Measurements from ENCODE around the gene AIDA.

Gene AIDA

DNA sequence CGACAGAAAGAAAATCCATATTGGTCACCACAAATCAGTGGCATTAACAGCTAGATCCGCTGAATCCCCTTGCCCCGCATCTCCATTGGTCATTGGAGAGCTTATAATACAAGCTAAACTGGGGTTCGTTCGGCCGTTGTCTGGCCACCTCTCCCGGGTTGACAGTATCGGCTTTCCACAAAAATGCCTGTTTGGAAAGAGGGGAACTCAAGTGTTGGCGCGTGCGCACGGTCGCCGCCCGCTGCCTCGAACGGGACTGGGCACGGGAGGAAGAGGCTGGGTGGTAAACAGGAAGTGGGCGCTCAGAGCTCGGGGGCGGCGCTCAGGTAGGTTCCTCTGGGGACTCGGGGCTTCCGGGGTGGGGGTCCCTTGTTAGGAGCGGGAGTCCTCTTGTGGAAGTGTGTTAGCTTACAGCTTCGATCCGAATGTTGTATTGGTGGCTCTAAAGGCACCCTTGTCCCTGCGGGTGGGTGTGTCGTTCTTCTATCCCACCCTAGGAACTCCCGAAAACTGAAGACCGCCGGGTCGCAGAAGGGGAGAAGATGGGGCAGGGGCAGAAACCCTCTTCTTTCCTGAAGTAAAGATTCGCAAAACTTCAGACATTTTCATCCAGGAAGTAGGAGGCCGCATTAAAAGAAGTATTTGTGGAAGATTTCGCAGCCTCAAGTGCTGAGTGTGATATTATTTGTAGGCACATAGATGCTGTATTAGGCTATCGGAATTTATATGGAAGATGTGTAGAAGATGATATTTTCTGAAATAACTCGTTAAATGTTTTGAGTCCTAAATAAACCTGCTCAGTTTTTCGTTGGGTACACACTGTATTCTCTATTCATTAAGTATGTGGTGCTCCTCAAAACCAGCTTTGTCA, 1.0 kb upstream of the AIDA start (continued):
- TF ChIP-seq HOXC10 (CRISPR knock-in tag; IDR thresholded peaks at IDR 0.05) (no peak), ZNF16 (tag by site-specific recombination; IDR thresholded peaks at IDR 0.05; ENCODE audit: low read depth) (no peak), ZNF677 (tag by site-specific recombination; IDR thresholded peaks at IDR 0.05) (no peak), ZNF658 (tag by site-specific recombination; IDR thresholded peaks at IDR 0.05) (no peak), ZNF664 (tag by site-specific recombination; IDR thresholded peaks at IDR 0.05) (no peak), ZNF404 (tag by site-specific recombination; IDR thresholded peaks at IDR 0.05) (no peak), ZNF23 (tag by site-specific recombination; IDR thresholded peaks at IDR 0.05; ENCODE audit: borderline replicate concordance) (no peak), SCRT1 (tag by site-specific recombination; IDR thresholded peaks at IDR 0.05; ENCODE audit: borderline replicate concordance) (no peak), PRDM1 (tag by site-specific recombination; IDR thresholded peaks at IDR 0.05) (no peak), IKZF3 (tag by site-specific recombination; IDR thresholded peaks at IDR 0.05) (no peak), TRIM28 (IDR thresholded peaks at IDR 0.05; ENCODE audit: borderline replicate concordance, low read length) (no peak), EGR2 (tag by site-specific recombination; IDR thresholded peaks at IDR 0.05; ENCODE audit: low read depth) (peak; percentile 46; the same call in 1 of the 2 replicates), ZNF292 (tag by site-specific recombination; IDR thresholded peaks at IDR 0.05; ENCODE audit: borderline replicate concordance, low read depth) (no peak), ZNF138 (tag by site-specific recombination; IDR thresholded peaks at IDR 0.05; ENCODE audit: borderline replicate concordance) (no peak), BCL11B (tag by site-specific recombination; IDR thresholded peaks at IDR 0.05; ENCODE audit: low read depth) (no peak), GLI4 (tag by site-specific recombination; IDR thresholded peaks at IDR 0.05) (no peak)
- TF ChIP-seq, protein P1, sequence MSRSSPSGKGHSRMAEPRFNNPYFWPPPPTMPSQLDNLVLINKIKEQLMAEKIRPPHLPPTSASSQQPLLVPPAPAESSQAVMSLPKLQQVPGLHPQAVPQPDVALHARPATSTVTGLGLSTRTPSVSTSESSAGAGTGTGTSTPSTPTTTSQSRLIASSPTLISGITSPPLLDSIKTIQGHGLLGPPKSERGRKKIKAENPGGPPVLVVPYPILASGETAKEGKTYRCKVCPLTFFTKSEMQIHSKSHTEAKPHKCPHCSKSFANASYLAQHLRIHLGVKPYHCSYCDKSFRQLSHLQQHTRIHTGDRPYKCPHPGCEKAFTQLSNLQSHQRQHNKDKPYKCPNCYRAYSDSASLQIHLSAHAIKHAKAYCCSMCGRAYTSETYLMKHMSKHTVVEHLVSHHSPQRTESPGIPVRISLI (tag by site-specific recombination; IDR thresholded peaks at IDR 0.05) = no peak
- TF ChIP-seq, protein P2, sequence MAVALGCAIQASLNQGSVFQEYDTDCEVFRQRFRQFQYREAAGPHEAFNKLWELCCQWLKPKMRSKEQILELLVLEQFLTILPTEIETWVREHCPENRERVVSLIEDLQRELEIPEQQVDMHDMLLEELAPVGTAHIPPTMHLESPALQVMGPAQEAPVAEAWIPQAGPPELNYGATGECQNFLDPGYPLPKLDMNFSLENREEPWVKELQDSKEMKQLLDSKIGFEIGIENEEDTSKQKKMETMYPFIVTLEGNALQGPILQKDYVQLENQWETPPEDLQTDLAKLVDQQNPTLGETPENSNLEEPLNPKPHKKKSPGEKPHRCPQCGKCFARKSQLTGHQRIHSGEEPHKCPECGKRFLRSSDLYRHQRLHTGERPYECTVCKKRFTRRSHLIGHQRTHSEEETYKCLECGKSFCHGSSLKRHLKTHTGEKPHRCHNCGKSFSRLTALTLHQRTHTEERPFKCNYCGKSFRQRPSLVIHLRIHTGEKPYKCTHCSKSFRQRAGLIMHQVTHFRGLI (tag by site-specific recombination; IDR thresholded peaks at IDR 0.05) = no peak
- TF ChIP-seq, protein P3, sequence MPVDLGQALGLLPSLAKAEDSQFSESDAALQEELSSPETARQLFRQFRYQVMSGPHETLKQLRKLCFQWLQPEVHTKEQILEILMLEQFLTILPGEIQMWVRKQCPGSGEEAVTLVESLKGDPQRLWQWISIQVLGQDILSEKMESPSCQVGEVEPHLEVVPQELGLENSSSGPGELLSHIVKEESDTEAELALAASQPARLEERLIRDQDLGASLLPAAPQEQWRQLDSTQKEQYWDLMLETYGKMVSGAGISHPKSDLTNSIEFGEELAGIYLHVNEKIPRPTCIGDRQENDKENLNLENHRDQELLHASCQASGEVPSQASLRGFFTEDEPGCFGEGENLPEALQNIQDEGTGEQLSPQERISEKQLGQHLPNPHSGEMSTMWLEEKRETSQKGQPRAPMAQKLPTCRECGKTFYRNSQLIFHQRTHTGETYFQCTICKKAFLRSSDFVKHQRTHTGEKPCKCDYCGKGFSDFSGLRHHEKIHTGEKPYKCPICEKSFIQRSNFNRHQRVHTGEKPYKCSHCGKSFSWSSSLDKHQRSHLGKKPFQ (tag by site-specific recombination; IDR thresholded peaks at IDR 0.05) = no peak
- TF ChIP-seq, protein P4, sequence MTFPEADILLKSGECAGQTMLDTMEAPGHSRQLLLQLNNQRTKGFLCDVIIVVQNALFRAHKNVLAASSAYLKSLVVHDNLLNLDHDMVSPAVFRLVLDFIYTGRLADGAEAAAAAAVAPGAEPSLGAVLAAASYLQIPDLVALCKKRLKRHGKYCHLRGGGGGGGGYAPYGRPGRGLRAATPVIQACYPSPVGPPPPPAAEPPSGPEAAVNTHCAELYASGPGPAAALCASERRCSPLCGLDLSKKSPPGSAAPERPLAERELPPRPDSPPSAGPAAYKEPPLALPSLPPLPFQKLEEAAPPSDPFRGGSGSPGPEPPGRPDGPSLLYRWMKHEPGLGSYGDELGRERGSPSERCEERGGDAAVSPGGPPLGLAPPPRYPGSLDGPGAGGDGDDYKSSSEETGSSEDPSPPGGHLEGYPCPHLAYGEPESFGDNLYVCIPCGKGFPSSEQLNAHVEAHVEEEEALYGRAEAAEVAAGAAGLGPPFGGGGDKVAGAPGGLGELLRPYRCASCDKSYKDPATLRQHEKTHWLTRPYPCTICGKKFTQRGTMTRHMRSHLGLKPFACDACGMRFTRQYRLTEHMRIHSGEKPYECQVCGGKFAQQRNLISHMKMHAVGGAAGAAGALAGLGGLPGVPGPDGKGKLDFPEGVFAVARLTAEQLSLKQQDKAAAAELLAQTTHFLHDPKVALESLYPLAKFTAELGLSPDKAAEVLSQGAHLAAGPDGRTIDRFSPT (tag by site-specific recombination; IDR thresholded peaks at IDR 0.05) = peak; percentile 99
- TF ChIP-seq, protein P5, sequence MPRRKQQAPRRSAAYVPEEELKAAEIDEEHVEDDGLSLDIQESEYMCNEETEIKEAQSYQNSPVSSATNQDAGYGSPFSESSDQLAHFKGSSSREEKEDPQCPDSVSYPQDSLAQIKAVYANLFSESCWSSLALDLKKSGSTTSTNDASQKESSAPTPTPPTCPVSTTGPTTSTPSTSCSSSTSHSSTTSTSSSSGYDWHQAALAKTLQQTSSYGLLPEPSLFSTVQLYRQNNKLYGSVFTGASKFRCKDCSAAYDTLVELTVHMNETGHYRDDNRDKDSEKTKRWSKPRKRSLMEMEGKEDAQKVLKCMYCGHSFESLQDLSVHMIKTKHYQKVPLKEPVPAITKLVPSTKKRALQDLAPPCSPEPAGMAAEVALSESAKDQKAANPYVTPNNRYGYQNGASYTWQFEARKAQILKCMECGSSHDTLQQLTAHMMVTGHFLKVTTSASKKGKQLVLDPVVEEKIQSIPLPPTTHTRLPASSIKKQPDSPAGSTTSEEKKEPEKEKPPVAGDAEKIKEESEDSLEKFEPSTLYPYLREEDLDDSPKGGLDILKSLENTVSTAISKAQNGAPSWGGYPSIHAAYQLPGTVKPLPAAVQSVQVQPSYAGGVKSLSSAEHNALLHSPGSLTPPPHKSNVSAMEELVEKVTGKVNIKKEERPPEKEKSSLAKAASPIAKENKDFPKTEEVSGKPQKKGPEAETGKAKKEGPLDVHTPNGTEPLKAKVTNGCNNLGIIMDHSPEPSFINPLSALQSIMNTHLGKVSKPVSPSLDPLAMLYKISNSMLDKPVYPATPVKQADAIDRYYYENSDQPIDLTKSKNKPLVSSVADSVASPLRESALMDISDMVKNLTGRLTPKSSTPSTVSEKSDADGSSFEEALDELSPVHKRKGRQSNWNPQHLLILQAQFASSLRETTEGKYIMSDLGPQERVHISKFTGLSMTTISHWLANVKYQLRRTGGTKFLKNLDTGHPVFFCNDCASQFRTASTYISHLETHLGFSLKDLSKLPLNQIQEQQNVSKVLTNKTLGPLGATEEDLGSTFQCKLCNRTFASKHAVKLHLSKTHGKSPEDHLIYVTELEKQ (tag by site-specific recombination; IDR thresholded peaks at IDR 0.05; ENCODE audit: borderline replicate concordance) = no peak
- TF ChIP-seq, protein P6, sequence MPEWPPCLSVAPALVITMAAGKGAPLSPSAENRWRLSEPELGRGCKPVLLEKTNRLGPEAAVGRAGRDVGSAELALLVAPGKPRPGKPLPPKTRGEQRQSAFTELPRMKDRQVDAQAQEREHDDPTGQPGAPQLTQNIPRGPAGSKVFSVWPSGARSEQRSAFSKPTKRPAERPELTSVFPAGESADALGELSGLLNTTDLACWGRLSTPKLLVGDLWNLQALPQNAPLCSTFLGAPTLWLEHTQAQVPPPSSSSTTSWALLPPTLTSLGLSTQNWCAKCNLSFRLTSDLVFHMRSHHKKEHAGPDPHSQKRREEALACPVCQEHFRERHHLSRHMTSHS (tag by site-specific recombination; IDR thresholded peaks at IDR 0.05) = no peak
